22Rv1 (cell line): ENCODE results near the gene BORCS8.

Experiments used
- ZFX ChIP-seq: fragments of 450-650 bp; IDR thresholded peaks from 2 replicates; pipeline ENCODE4 v1.6.1; 2017; ENCODE audit warnings: antibody characterized with exemption, borderline replicate concordance
- TF ChIP-seq, protein P1 (sequence below): fragments of 450-650 bp; IDR thresholded peaks from 2 replicates; pipeline ENCODE4 v1.5.1; 2017; ENCODE audit warnings: mild to moderate bottlenecking

GRCh38 chr19:19131989-19132388 is 60.0 kb downstream of the BORCS8 start:
- TF ChIP-seq, protein P1, sequence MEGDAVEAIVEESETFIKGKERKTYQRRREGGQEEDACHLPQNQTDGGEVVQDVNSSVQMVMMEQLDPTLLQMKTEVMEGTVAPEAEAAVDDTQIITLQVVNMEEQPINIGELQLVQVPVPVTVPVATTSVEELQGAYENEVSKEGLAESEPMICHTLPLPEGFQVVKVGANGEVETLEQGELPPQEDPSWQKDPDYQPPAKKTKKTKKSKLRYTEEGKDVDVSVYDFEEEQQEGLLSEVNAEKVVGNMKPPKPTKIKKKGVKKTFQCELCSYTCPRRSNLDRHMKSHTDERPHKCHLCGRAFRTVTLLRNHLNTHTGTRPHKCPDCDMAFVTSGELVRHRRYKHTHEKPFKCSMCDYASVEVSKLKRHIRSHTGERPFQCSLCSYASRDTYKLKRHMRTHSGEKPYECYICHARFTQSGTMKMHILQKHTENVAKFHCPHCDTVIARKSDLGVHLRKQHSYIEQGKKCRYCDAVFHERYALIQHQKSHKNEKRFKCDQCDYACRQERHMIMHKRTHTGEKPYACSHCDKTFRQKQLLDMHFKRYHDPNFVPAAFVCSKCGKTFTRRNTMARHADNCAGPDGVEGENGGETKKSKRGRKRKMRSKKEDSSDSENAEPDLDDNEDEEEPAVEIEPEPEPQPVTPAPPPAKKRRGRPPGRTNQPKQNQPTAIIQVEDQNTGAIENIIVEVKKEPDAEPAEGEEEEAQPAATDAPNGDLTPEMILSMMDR: no peak
- no peak for TF ChIP-seq ZFX
